ENCODE results near the gene IVD. TPM values are rescaled to one million over a fixed set of nuclear protein-coding genes. Genes with fewer than 3 reads are reported as not detected.
A peak's percentile ranks its signal among the peaks of the same experiment; 100 is the strongest.

IVD gene
- total RNA-seq, 1 donor from 2014 or later: 12.4 TPM

- FAIRE-seq (no peak), DNase-seq (ENCODE audit: low read depth) (peak; percentile 80)
- H3K4me3 ChIP-seq (ENCODE audit: low read depth, low read length): peak within 1 kb of the TSS; percentile 64
- no peaks in the 10 kb centered on the region for H3K36me3 ChIP-seq (ENCODE audit: control insufficient read depth, insufficient read depth, low read length)
- peaks cover 13% of the 10 kb centered on the region for H3K27me3 ChIP-seq (ENCODE audit: control insufficient read depth, insufficient read depth, low read length)
- TF ChIP-seq CTCF (IDR thresholded peaks at IDR 0.05; ENCODE audit: insufficient read depth, low read length, severe bottlenecking): peak; percentile 11
Observed at GRCh38 chr15:40440743-40441564, 35.4 kb downstream of the IVD start, which contains the start of gene BAHD1. Gene BAHD1 (plus strand): TSS chr15:40440953. CDS start chr15:40458465, 17,512 bp downstream.

- no peak for TF ChIP-seq CTCF (IDR thresholded peaks at IDR 0.05; ENCODE audit: insufficient read depth, low read length, severe bottlenecking)
- peak overlapping the region; percentile 64 for H3K4me3 ChIP-seq (ENCODE audit: low read depth, low read length)
- FAIRE-seq (no peak), DNase-seq (ENCODE audit: low read depth) (no peak)
- no peaks in the 10 kb centered on the region for H3K36me3 ChIP-seq (ENCODE audit: control insufficient read depth, insufficient read depth, low read length)
- peaks cover 5% of the 10 kb centered on the region for H3K27me3 ChIP-seq (ENCODE audit: control insufficient read depth, insufficient read depth, low read length)
Observed at GRCh38 chr15:40441565-40442531, 36.3 kb downstream of the IVD start.

- TF ChIP-seq CTCF (IDR thresholded peaks at IDR 0.05; ENCODE audit: insufficient read depth, low read length, severe bottlenecking): no peak
- H3K27me3 ChIP-seq (ENCODE audit: control insufficient read depth, insufficient read depth, low read length): no peaks in the 10 kb centered on the region
- FAIRE-seq (no peak), DNase-seq (ENCODE audit: low read depth) (no peak)
- H3K4me3 ChIP-seq (ENCODE audit: low read depth, low read length): no peak overlapping the region
- H3K36me3 ChIP-seq (ENCODE audit: control insufficient read depth, insufficient read depth, low read length): no peaks in the 10 kb centered on the region
Observed at GRCh38 chr15:40443255-40443654, 37.7 kb downstream of the IVD start.

GRCh38 chr15:40443846-40444245, 38.3 kb downstream of the IVD start:
- Histone ChIP-seq H3K27me3 (ENCODE audit: control insufficient read depth, insufficient read depth, low read length) (no peaks in the 10 kb centered on the region), H3K36me3 (ENCODE audit: control insufficient read depth, insufficient read depth, low read length) (no peaks in the 10 kb centered on the region), H3K4me3 (ENCODE audit: low read depth, low read length) (no peak overlapping the region)
- TF ChIP-seq CTCF (IDR thresholded peaks at IDR 0.05; ENCODE audit: insufficient read depth, low read length, severe bottlenecking): no peak
- FAIRE-seq (no peak), DNase-seq (ENCODE audit: low read depth) (no peak)

GRCh38 chr15:40444736-40445135, 39.1 kb downstream of the IVD start:
- Histone ChIP-seq H3K27me3 (ENCODE audit: control insufficient read depth, insufficient read depth, low read length) (no peaks in the 10 kb centered on the region), H3K4me3 (ENCODE audit: low read depth, low read length) (no peak overlapping the region), H3K36me3 (ENCODE audit: control insufficient read depth, insufficient read depth, low read length) (no peaks in the 10 kb centered on the region)
- no peak for TF ChIP-seq CTCF (IDR thresholded peaks at IDR 0.05; ENCODE audit: insufficient read depth, low read length, severe bottlenecking)
- no peak for FAIRE-seq
- no peak for DNase-seq (ENCODE audit: low read depth)

All from bronchial epithelial cell (primary cell).